Ascending aorta (tissue), 2 donors: ENCODE data around the gene ANKS6. TPM values are rescaled to one million over a fixed set of nuclear protein-coding genes. Genes with fewer than 3 reads are reported as not detected.
A peak's percentile ranks its signal among the peaks of the same experiment; 100 is the strongest.

Source experiments
- DNase-seq, 2 donors: peaks; one replicate each; pipeline ENCODE4 v3.0.0-alpha.2; 2019; ENCODE audit warnings: low spot score in 2 of 2
- H3K27ac ChIP-seq, 2 donors: fragments of 200-600 bp; sonication (generic); one replicate each; pipeline ENCODE4 v1.5.1; 2016 to 2017; ENCODE audit warnings: mild to moderate bottlenecking in 1 of 2
- H3K27me3 ChIP-seq: fragments of 200-600 bp; sonication (generic); one replicate; pipeline ENCODE4 v1.5.1; 2017
- H3K36me3 ChIP-seq, 2 donors: fragments of 200-600 bp; sonication (generic); one replicate each; pipeline ENCODE4 v1.5.1; 2016
- H3K4me1 ChIP-seq, 2 donors: fragments of 200-600 bp; sonication (generic); one replicate each; pipeline ENCODE4 v1.5.1; 2016 to 2017; ENCODE audit warnings: mild to moderate bottlenecking in 1 of 2
- H3K4me3 ChIP-seq, 2 donors: fragments of 200-600 bp; sonication (generic); one replicate each; pipeline ENCODE4 v1.5.1; 2016 to 2017; ENCODE audit warnings: mild to moderate bottlenecking in 1 of 2
- H3K9me3 ChIP-seq, 2 donors: fragments of 200-600 bp; sonication (generic); one replicate each; pipeline ENCODE4 v1.5.1; 2016
- CTCF ChIP-seq, 3 experiments: fragments of 200-600 bp in 2 of 3; fragments of 450-650 bp in 1 of 3; sonication (generic) in 2 of 3; IDR thresholded peaks; one replicate each; pipeline ENCODE4 v1.5.1; 2016 to 2019; ENCODE audit warnings: antibody characterized with exemption in 3 of 3, mild to moderate bottlenecking in 1 of 3, moderate library complexity in 1 of 3
- intact Hi-C: fragments of 100-400 bp; cut with DNase I; formaldehyde crosslinking; loops from one replicate; pipeline ENCODE4 v1.15.1; 2023
- total RNA-seq: library from RNA; depleted of rRNA; stranded (reverse); fragments of >200 nt; gene quantifications from one replicate; pipeline ENCODE4 v1.1.0, GENCODE V29; 2016

ANKS6 gene
- total RNA-seq, 1 donor from 2014 or later = 13.0 TPM

- intact Hi-C loops = no loop called here
- Histone ChIP-seq H3K27ac (no peak overlapping the region), H3K4me1 (no peaks in the 10 kb centered on the region), H3K9me3 (no peaks in the 10 kb centered on the region), H3K4me3 (peak overlapping the region; percentile 40 to 43), H3K36me3 (no peaks in the 10 kb centered on the region), H3K27me3 (peaks cover 4% of the 10 kb centered on the region)
- TF ChIP-seq CTCF (IDR thresholded peaks at IDR 0.05) = no peak
- DNase-seq = no peak
Observed at GRCh38 chr9:98708103-98708932, 88.0 kb downstream of the ANKS6 start.

GRCh38 chr9:98707166-98708102 is 88.9 kb downstream of the ANKS6 start:
- Histone ChIP-seq H3K36me3 (no peaks in the 10 kb centered on the region), H3K27ac (no peak overlapping the region), H3K27me3 (peaks cover 4% of the 10 kb centered on the region), H3K9me3 (no peaks in the 10 kb centered on the region), H3K4me3 (peak overlapping the region in 1 of 2 donors; percentile 13), H3K4me1 (no peaks in the 10 kb centered on the region)
- intact Hi-C loops = no loop called here
- no peak for DNase-seq
- TF ChIP-seq CTCF (IDR thresholded peaks at IDR 0.05) = peak in 1 of 3 experiments; percentile 42

- Histone ChIP-seq H3K9me3 (no peaks in the 10 kb centered on the region), H3K36me3 (no peaks in the 10 kb centered on the region), H3K27me3 (peaks cover 4% of the 10 kb centered on the region), H3K4me1 (no peaks in the 10 kb centered on the region), H3K4me3 (no peak overlapping the region), H3K27ac (no peak overlapping the region)
- intact Hi-C loops = no loop called here
- DNase-seq = no peak
- TF ChIP-seq CTCF (IDR thresholded peaks at IDR 0.05) = no peak
Observed at GRCh38 chr9:98706651-98707165, 89.6 kb downstream of the ANKS6 start.

GRCh38 chr9:98702835-98703380 is 93.4 kb downstream of the ANKS6 start:
- H3K27me3 ChIP-seq = no peaks in the 10 kb centered on the region

More at GRCh38 chr9:98702835-98703380, 93.4 kb downstream of the ANKS6 start:
- no peak for TF ChIP-seq CTCF (IDR thresholded peaks at IDR 0.05)
- H3K4me3 ChIP-seq = no peak overlapping the region
- no peak for DNase-seq
- no peak overlapping the region for H3K27ac ChIP-seq
- no peaks in the 10 kb centered on the region for H3K4me1 ChIP-seq
- intact Hi-C loops = no loop called here
- no peaks in the 10 kb centered on the region for H3K36me3 ChIP-seq
- H3K9me3 ChIP-seq = no peaks in the 10 kb centered on the region
